ENCODE measurements around the gene HACD2. TPM values are rescaled to one million over a fixed set of nuclear protein-coding genes. Genes with fewer than 3 reads are reported as not detected.

Gene HACD2
- total RNA-seq, 1 experiment from 2014 or later, result 43.0 TPM

GRCh38 chr3:123584988-123585937 is at the start of gene HACD2 (continued):
- TF ChIP-seq CEBPB (IDR thresholded peaks at IDR 0.05; ENCODE audit: low read depth), result no peak
- TF ChIP-seq, protein P1, sequence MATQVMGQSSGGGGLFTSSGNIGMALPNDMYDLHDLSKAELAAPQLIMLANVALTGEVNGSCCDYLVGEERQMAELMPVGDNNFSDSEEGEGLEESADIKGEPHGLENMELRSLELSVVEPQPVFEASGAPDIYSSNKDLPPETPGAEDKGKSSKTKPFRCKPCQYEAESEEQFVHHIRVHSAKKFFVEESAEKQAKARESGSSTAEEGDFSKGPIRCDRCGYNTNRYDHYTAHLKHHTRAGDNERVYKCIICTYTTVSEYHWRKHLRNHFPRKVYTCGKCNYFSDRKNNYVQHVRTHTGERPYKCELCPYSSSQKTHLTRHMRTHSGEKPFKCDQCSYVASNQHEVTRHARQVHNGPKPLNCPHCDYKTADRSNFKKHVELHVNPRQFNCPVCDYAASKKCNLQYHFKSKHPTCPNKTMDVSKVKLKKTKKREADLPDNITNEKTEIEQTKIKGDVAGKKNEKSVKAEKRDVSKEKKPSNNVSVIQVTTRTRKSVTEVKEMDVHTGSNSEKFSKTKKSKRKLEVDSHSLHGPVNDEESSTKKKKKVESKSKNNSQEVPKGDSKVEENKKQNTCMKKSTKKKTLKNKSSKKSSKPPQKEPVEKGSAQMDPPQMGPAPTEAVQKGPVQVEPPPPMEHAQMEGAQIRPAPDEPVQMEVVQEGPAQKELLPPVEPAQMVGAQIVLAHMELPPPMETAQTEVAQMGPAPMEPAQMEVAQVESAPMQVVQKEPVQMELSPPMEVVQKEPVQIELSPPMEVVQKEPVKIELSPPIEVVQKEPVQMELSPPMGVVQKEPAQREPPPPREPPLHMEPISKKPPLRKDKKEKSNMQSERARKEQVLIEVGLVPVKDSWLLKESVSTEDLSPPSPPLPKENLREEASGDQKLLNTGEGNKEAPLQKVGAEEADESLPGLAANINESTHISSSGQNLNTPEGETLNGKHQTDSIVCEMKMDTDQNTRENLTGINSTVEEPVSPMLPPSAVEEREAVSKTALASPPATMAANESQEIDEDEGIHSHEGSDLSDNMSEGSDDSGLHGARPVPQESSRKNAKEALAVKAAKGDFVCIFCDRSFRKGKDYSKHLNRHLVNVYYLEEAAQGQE (IDR thresholded peaks at IDR 0.05; ENCODE audit: low read depth), result no peak

GRCh38 chr3:123634149-123635051 is 49.5 kb upstream of the HACD2 start:
- Histone ChIP-seq H3K4me3 (replicated peaks in 1 of 2; ENCODE audit: low read depth in 1 of 2, low read length in 2 of 2) (no peak overlapping the region), H3K9me3 (ENCODE audit: control insufficient read depth in 1 of 2, insufficient read depth in 1 of 2, low read depth in 1 of 2, low read length in 2 of 2) (no peaks in the 10 kb centered on the region), H4K20me1 (ENCODE audit: insufficient read depth) (no peaks in the 10 kb centered on the region), H3K4me1 (ENCODE audit: control insufficient read depth in 1 of 2, insufficient read depth in 2 of 2, low read length in 2 of 2) (peaks cover 0 to 12% of the 10 kb centered on the region in 2 experiments; a peak in 2 of 4 replicates), H3K9ac (ENCODE audit: low read length) (no peak overlapping the region), H3K79me2 (ENCODE audit: insufficient read depth, low read length) (no peaks in the 10 kb centered on the region), H3K9me2 (ENCODE audit: insufficient read depth) (no peaks in the 10 kb centered on the region), H3K27me3 (ENCODE audit: insufficient read depth, low read length) (no peaks in the 10 kb centered on the region), H3K4me2 (ENCODE audit: low read length) (no peak overlapping the region), H2AFZ (ENCODE audit: low read depth, low read length, poor library complexity, severe bottlenecking) (no peak overlapping the region), H3K27ac (ENCODE audit: low read depth, low read length) (no peak overlapping the region), H3K36me3 (ENCODE audit: control insufficient read depth in 1 of 2, insufficient read depth in 2 of 2, low read length in 2 of 2) (no peaks in the 10 kb centered on the region)
- ChIA-PET RAD21 (ENCODE audit: low non-redundant PET in 1 of 2, low total read pairs in 2 of 2, uncharacterized antibody in 2 of 2, unreplicated experiment in 2 of 2) (no interaction called here), CTCF (no interaction called here), POLR2A (no interaction called here)
- intact Hi-C loops (cut with micrococcal nuclease), result no loop called here
- ATAC-seq, result no peak
- no peak for DNase-seq (ENCODE audit: low read depth, low spot score)
- no TSS peak for BruUV-seq (replicated peaks)
- TF ChIP-seq TCF7L2 (IDR thresholded peaks at IDR 0.05; ENCODE audit: borderline replicate concordance, extremely low read depth, insufficient read depth, insufficient read length) (no peak), EGR1 (IDR thresholded peaks at IDR 0.05; ENCODE audit: low read depth) (no peak), POLR2AphosphoS5 (IDR thresholded peaks at IDR 0.05; ENCODE audit: low read depth, low read length) (no peak), CEBPB (IDR thresholded peaks at IDR 0.05; ENCODE audit: low read depth) (no peak), CBX3 (IDR thresholded peaks at IDR 0.05; ENCODE audit: low read depth) (no peak), SRF (IDR thresholded peaks at IDR 0.05; ENCODE audit: low read depth) (no peak), FOSL1 (IDR thresholded peaks at IDR 0.05; ENCODE audit: low read depth) (no peak), EZH2phosphoT487 (IDR thresholded peaks at IDR 0.05; ENCODE audit: borderline replicate concordance) (no peak), YY1 (IDR thresholded peaks at IDR 0.05; ENCODE audit: extremely low read depth, insufficient replicate concordance, low read depth, low read length) (no peak), ZFX (IDR thresholded peaks at IDR 0.05) (no peak), ATF3 (IDR thresholded peaks at IDR 0.05) (no peak), ZNF274 (IDR thresholded peaks at IDR 0.05; ENCODE audit: low read depth, low read length) (no peak), SP1 (IDR thresholded peaks at IDR 0.05; ENCODE audit: low read depth) (no peak)
- TF ChIP-seq, protein P1 (IDR thresholded peaks at IDR 0.05; ENCODE audit: low read depth), result no peak

All from HCT116 (cell line).